Measurements from ENCODE around the gene MPP4.

Gene MPP4

GRCh38 chr2:201608021-201608420, 90.4 kb downstream of the MPP4 start:
- Histone ChIP-seq H3K36me3 (ENCODE audit: insufficient read depth, insufficient read length, low read length) (no peaks in the 10 kb centered on the region), H3K9me3 (ENCODE audit: insufficient read depth, low read length) (peaks cover 26% of the 10 kb centered on the region), H3K27me3 (ENCODE audit: insufficient read depth, insufficient read length) (no peaks in the 10 kb centered on the region), H3K9ac (ENCODE audit: insufficient read length, low read depth) (no peak overlapping the region), H3K4me3 (ENCODE audit: insufficient read length, low read depth) (no peak overlapping the region), H3K4me1 (ENCODE audit: insufficient read depth, insufficient read length) (no peaks in the 10 kb centered on the region)
- no peak for DNase-seq (ENCODE audit: low read depth, low spot score)
- TF ChIP-seq ZNF274 (IDR thresholded peaks at IDR 0.05; ENCODE audit: low read depth, low read length) = no peak
- TF ChIP-seq YY1 (IDR thresholded peaks at IDR 0.05; ENCODE audit: insufficient read depth, insufficient read length) = no peak
- no peak for TF ChIP-seq SUZ12 (IDR thresholded peaks at IDR 0.05; ENCODE audit: extremely low read depth, insufficient read depth, insufficient read length)

- no peak overlapping the region for H3K4me3 ChIP-seq (ENCODE audit: insufficient read length, low read depth)
- no peaks in the 10 kb centered on the region for H3K36me3 ChIP-seq (ENCODE audit: insufficient read depth, insufficient read length, low read length)
- no peaks in the 10 kb centered on the region for H3K27me3 ChIP-seq (ENCODE audit: insufficient read depth, insufficient read length)
- H3K4me1 ChIP-seq (ENCODE audit: insufficient read depth, insufficient read length) = no peaks in the 10 kb centered on the region
- peaks cover 23% of the 10 kb centered on the region for H3K9me3 ChIP-seq (ENCODE audit: insufficient read depth, low read length)
- TF ChIP-seq SUZ12 (IDR thresholded peaks at IDR 0.05; ENCODE audit: extremely low read depth, insufficient read depth, insufficient read length) = no peak
- no peak for TF ChIP-seq YY1 (IDR thresholded peaks at IDR 0.05; ENCODE audit: insufficient read depth, insufficient read length)
- no peak overlapping the region for H3K9ac ChIP-seq (ENCODE audit: insufficient read length, low read depth)
- DNase-seq (ENCODE audit: low read depth, low spot score) = no peak
Measured at GRCh38 chr2:201607568-201607967, 90.9 kb downstream of the MPP4 start.

GRCh38 chr2:201600906-201601305, 97.5 kb downstream of the MPP4 start:
- DNase-seq (ENCODE audit: low read depth, low spot score) = no peak
- no peak overlapping the region for H3K9ac ChIP-seq (ENCODE audit: insufficient read length, low read depth)

GRCh38 chr2:201597397-201597796, 101.0 kb downstream of the MPP4 start:
- TF ChIP-seq YY1 (IDR thresholded peaks at IDR 0.05; ENCODE audit: insufficient read depth, insufficient read length) (no peak), SUZ12 (IDR thresholded peaks at IDR 0.05; ENCODE audit: extremely low read depth, insufficient read depth, insufficient read length) (no peak), ZNF274 (IDR thresholded peaks at IDR 0.05; ENCODE audit: low read depth, low read length) (no peak)
- Histone ChIP-seq H3K36me3 (ENCODE audit: insufficient read depth, insufficient read length, low read length) (no peaks in the 10 kb centered on the region), H3K9me3 (ENCODE audit: insufficient read depth, low read length) (no peaks in the 10 kb centered on the region), H3K4me3 (ENCODE audit: insufficient read length, low read depth) (no peak overlapping the region), H3K4me1 (ENCODE audit: insufficient read depth, insufficient read length) (no peaks in the 10 kb centered on the region), H3K9ac (ENCODE audit: insufficient read length, low read depth) (no peak overlapping the region), H3K27me3 (ENCODE audit: insufficient read depth, insufficient read length) (no peaks in the 10 kb centered on the region)
- no peak for DNase-seq (ENCODE audit: low read depth, low spot score)

More at GRCh38 chr2:201600906-201601305, 97.5 kb downstream of the MPP4 start:
- TF ChIP-seq YY1 (IDR thresholded peaks at IDR 0.05; ENCODE audit: insufficient read depth, insufficient read length) = no peak
- TF ChIP-seq SUZ12 (IDR thresholded peaks at IDR 0.05; ENCODE audit: extremely low read depth, insufficient read depth, insufficient read length) = no peak
- TF ChIP-seq ZNF274 (IDR thresholded peaks at IDR 0.05; ENCODE audit: low read depth, low read length) = no peak
- Histone ChIP-seq H3K9me3 (ENCODE audit: insufficient read depth, low read length) (no peaks in the 10 kb centered on the region), H3K36me3 (ENCODE audit: insufficient read depth, insufficient read length, low read length) (no peaks in the 10 kb centered on the region), H3K27me3 (ENCODE audit: insufficient read depth, insufficient read length) (no peaks in the 10 kb centered on the region), H3K4me3 (ENCODE audit: insufficient read length, low read depth) (no peak overlapping the region), H3K4me1 (ENCODE audit: insufficient read depth, insufficient read length) (no peaks in the 10 kb centered on the region)

Measured in NT2/D1 (cell line).